HG03571 (cell line): Measurements from ENCODE around the gene TM4SF5.

Experiments
- ATAC-seq: cut with Tn5 transposase; IDR thresholded peaks from one replicate; pipeline ENCODE4 v1.9.1; 2021; ENCODE audit not compliant: unreplicated experiment

Gene TM4SF5

GRCh38 chr17:4788807-4789700, 17.4 kb downstream of the TM4SF5 start, which contains the start of gene GLTPD2:
GLTPD2 (plus strand) TSS chr17:4788964; CDS start chr17:4789012, 48 bp downstream.
- ATAC-seq = no peak

GRCh38 chr17:4789701-4789950, 17.9 kb downstream of the TM4SF5 start:
- ATAC-seq = no peak

- no peak for ATAC-seq
These were observed 18.4 kb downstream of the TM4SF5 start for GRCh38 chr17:4789951-4790704.

- ATAC-seq = no peak
These were observed 19.0 kb downstream of the TM4SF5 start for GRCh38 chr17:4790705-4791088.

GRCh38 chr17:4795168-4795567, 23.5 kb downstream of the TM4SF5 start:
- no peak for ATAC-seq

GRCh38 chr17:4796552-4796920, 24.9 kb downstream of the TM4SF5 start:
- ATAC-seq = no peak

GRCh38 chr17:4800462-4801196, 28.9 kb downstream of the TM4SF5 start:
- ATAC-seq = no peak

- ATAC-seq = no peak
These were observed 30.5 kb downstream of the TM4SF5 start, which contains the start of gene C17orf114 for GRCh38 chr17:4802228-4802627. C17orf114 (minus strand) TSS chr17:4802328.

- ATAC-seq = no peak
These were observed 34.7 kb downstream of the TM4SF5 start for GRCh38 chr17:4806456-4806776.

- peak; percentile 89 for ATAC-seq
These were observed 35.3 kb downstream of the TM4SF5 start, which contains the start of gene PLD2 for GRCh38 chr17:4806777-4807604. PLD2 (plus strand) TSS chr17:4807152; CDS start chr17:4807773, 621 bp downstream.

- ATAC-seq = no peak
These were observed 36.1 kb downstream of the TM4SF5 start for GRCh38 chr17:4807605-4808377.

- no peak for ATAC-seq
These were observed 36.7 kb downstream of the TM4SF5 start for GRCh38 chr17:4808378-4808767.

GRCh38 chr17:4810696-4811290, 39.1 kb downstream of the TM4SF5 start:
- no peak for ATAC-seq

GRCh38 chr17:4811471-4811870, 39.8 kb downstream of the TM4SF5 start:
- no peak for ATAC-seq

- no peak for ATAC-seq
These were observed 41.0 kb downstream of the TM4SF5 start for GRCh38 chr17:4812690-4813089.

GRCh38 chr17:4815043-4815675, 43.5 kb downstream of the TM4SF5 start:
- ATAC-seq = no peak

GRCh38 chr17:4816826-4817225, 45.1 kb downstream of the TM4SF5 start:
- no peak for ATAC-seq

GRCh38 chr17:4818276-4818675, 46.6 kb downstream of the TM4SF5 start:
- ATAC-seq = no peak

GRCh38 chr17:4822835-4823234, 51.1 kb downstream of the TM4SF5 start:
- ATAC-seq = no peak
